Panc1 (cell line): Measurements from ENCODE around the gene GPR137B. TPM values are rescaled to one million over a fixed set of nuclear protein-coding genes. Genes with fewer than 3 reads are reported as not detected.

Source experiments
- ATAC-seq: fragments of 200-7000 bp; cut with Tn5 transposase; 2 replicates; pipeline ENCODE4 v1.9.1; 2020; ENCODE audit warnings: mild to moderate bottlenecking, moderate library complexity
- BruUV-seq: library from RNA; stranded (reverse); fragments of 400-500 nt; replicated peaks from 2 replicates; lab custom pipeline; 2021; lab: Mats Ljungman, UMichigan
- CTCF ChIA-PET: fragments of 300-600 bp; sonication (Branson Sonifier 250); formaldehyde crosslinking; loops from one replicate; lab custom pipeline; 2022; ENCODE audit warnings: antibody characterized with exemption; lab: Charles Lee
- POLR2A ChIA-PET: fragments of 300-600 bp; sonication (Branson Sonifier 250); formaldehyde crosslinking; loops from one replicate; lab custom pipeline; 2022; ENCODE audit warnings: antibody characterized with exemption; lab: Charles Lee
- DNase-seq: peaks from one replicate; pipeline ENCODE4 v3.0.0-alpha.2; 2010; ENCODE audit warnings: low read depth, low spot score
- H3K27ac ChIP-seq: 2 replicates; pipeline ENCODE4 v1.5.1; 2011; ENCODE audit warnings: mild to moderate bottlenecking, low read length, inconsistent platforms
- H3K27me3 ChIP-seq: fragments of 200-500 bp; sonication (Bioruptor generic); 2 replicates; pipeline ENCODE4 v1.6.0; 2014; ENCODE audit warnings: low read length, inconsistent platforms; ENCODE audit not compliant: control insufficient read depth, insufficient read depth
- H3K36me3 ChIP-seq: fragments of 200-500 bp; sonication (Bioruptor generic); 2 replicates; pipeline ENCODE4 v1.5.1; 2014; ENCODE audit warnings: inconsistent platforms, mild to moderate bottlenecking, low read length, moderate library complexity; ENCODE audit not compliant: control insufficient read depth, insufficient read depth
- H3K4me1 ChIP-seq: 2 replicates; pipeline ENCODE4 v1.5.1; 2011; ENCODE audit warnings: inconsistent platforms, mild to moderate bottlenecking, low read length, moderate library complexity; ENCODE audit not compliant: control insufficient read depth, insufficient read depth
- H3K4me3 ChIP-seq, 2 experiments: 2 replicates each; pipeline ENCODE4 v1.5.1; 2011 to 2012; ENCODE audit warnings: low read depth in 2 of 2, low read length in 2 of 2, mild to moderate bottlenecking in 2 of 2, inconsistent platforms in 1 of 2, moderate library complexity in 1 of 2
- H3K9me3 ChIP-seq: fragments of 200-500 bp; sonication (Bioruptor generic); 2 replicates; pipeline ENCODE4 v1.5.1; 2014; ENCODE audit warnings: low read depth, mild to moderate bottlenecking, inconsistent platforms, low read length, moderate library complexity; ENCODE audit not compliant: control insufficient read depth, insufficient read depth
- POLR2AphosphoS5 ChIP-seq: IDR thresholded peaks from 2 replicates; pipeline ENCODE4 v1.6.1; 2012; ENCODE audit warnings: mild to moderate bottlenecking, low read depth, low read length, moderate library complexity
- SIN3A ChIP-seq: IDR thresholded peaks from 2 replicates; pipeline ENCODE4 v1.6.1; 2012; ENCODE audit warnings: low read depth, mild to moderate bottlenecking, low read length, moderate library complexity, borderline replicate concordance; ENCODE audit not compliant: insufficient read depth
- TCF7L2 ChIP-seq: IDR thresholded peaks from 2 replicates; pipeline ENCODE4 v1.6.1; 2011; ENCODE audit warnings: mild to moderate bottlenecking, low read depth, low read length, inconsistent platforms
- in situ Hi-C: cut with HindIII; loops from 2 replicates; pipeline ENCODE4 v1.10.0; 2016; ENCODE audit warnings: low sequenced_read_pairs, low pct_unique_long_range_greater_than_20kb
- intact Hi-C: fragments of 100-400 bp; cut with micrococcal nuclease; formaldehyde crosslinking; loops from one replicate; pipeline ENCODE4 v1.10.0; 2022; ENCODE audit not compliant: unreplicated experiment
- total RNA-seq: library from RNA; stranded (reverse); gene quantifications from one replicate; pipeline ENCODE4 v1.2.1, GENCODE V29; 2021; ENCODE audit not compliant: unreplicated experiment
- TF ChIP-seq, protein P1 (sequence below): fragments of 450-650 bp; IDR thresholded peaks from 2 replicates; pipeline ENCODE4 v1.5.1; 2017; ENCODE audit warnings: mild to moderate bottlenecking
- TF ChIP-seq, protein P2 (sequence below), 2 experiments: IDR thresholded peaks; 2 replicates each; pipeline ENCODE4 v1.6.1; 2011 to 2012; ENCODE audit warnings: low read depth in 2 of 2, control low read depth in 1 of 2, low read length in 1 of 2, mild to moderate bottlenecking in 1 of 2, moderate library complexity in 1 of 2; ENCODE audit not compliant: insufficient read depth in 1 of 2

GPR137B gene
- total RNA-seq, 1 experiment from 2014 or later, result 25.3 TPM

DNA sequence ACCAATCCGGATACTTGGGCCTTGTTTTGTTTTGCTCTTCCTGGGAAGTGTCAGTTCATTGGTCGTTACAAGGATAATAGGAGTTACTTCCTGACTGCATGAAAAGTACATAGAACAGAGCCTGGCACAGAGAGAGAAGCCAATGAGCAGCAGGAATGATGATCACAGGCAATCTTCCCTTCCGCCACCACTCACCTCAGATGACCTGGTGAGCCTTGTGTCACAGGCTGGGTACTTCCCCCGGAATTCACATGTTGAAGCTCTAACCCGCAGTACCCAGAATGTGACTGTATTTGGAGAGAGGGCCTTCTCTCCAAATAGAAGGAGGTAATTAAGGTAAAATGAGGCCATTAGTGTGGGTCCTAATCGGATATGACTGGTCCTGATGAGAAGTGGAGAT, 18.8 kb upstream of the GPR137B start:
- POLR2A ChIA-PET, result no interaction called here
- ATAC-seq, result no peak
- Histone ChIP-seq H3K9me3 (no peaks in the 10 kb centered on the region), H3K27ac (no peak overlapping the region), H3K27me3 (no peaks in the 10 kb centered on the region), H3K4me3 (no peak overlapping the region), H3K4me1 (peaks cover 3% of the 10 kb centered on the region; the same call in 1 of the 2 replicates), H3K36me3 (no peaks in the 10 kb centered on the region)
- CTCF ChIA-PET, result no interaction called here
- in situ Hi-C loops, result no loop called here
- no TSS peak for BruUV-seq
- TF ChIP-seq TCF7L2 (no peak), SIN3A (no peak), POLR2AphosphoS5 (no peak)
- TF ChIP-seq, protein P1, sequence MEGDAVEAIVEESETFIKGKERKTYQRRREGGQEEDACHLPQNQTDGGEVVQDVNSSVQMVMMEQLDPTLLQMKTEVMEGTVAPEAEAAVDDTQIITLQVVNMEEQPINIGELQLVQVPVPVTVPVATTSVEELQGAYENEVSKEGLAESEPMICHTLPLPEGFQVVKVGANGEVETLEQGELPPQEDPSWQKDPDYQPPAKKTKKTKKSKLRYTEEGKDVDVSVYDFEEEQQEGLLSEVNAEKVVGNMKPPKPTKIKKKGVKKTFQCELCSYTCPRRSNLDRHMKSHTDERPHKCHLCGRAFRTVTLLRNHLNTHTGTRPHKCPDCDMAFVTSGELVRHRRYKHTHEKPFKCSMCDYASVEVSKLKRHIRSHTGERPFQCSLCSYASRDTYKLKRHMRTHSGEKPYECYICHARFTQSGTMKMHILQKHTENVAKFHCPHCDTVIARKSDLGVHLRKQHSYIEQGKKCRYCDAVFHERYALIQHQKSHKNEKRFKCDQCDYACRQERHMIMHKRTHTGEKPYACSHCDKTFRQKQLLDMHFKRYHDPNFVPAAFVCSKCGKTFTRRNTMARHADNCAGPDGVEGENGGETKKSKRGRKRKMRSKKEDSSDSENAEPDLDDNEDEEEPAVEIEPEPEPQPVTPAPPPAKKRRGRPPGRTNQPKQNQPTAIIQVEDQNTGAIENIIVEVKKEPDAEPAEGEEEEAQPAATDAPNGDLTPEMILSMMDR, result no peak
- TF ChIP-seq, protein P2, sequence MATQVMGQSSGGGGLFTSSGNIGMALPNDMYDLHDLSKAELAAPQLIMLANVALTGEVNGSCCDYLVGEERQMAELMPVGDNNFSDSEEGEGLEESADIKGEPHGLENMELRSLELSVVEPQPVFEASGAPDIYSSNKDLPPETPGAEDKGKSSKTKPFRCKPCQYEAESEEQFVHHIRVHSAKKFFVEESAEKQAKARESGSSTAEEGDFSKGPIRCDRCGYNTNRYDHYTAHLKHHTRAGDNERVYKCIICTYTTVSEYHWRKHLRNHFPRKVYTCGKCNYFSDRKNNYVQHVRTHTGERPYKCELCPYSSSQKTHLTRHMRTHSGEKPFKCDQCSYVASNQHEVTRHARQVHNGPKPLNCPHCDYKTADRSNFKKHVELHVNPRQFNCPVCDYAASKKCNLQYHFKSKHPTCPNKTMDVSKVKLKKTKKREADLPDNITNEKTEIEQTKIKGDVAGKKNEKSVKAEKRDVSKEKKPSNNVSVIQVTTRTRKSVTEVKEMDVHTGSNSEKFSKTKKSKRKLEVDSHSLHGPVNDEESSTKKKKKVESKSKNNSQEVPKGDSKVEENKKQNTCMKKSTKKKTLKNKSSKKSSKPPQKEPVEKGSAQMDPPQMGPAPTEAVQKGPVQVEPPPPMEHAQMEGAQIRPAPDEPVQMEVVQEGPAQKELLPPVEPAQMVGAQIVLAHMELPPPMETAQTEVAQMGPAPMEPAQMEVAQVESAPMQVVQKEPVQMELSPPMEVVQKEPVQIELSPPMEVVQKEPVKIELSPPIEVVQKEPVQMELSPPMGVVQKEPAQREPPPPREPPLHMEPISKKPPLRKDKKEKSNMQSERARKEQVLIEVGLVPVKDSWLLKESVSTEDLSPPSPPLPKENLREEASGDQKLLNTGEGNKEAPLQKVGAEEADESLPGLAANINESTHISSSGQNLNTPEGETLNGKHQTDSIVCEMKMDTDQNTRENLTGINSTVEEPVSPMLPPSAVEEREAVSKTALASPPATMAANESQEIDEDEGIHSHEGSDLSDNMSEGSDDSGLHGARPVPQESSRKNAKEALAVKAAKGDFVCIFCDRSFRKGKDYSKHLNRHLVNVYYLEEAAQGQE (IDR thresholded peaks at IDR 0.05; ENCODE audit: insufficient read depth in 1 of 2, low read depth in 2 of 2, low read length in 1 of 2), result no peak
- intact Hi-C loops, result no loop called here
- DNase-seq, result no peak

DNA sequence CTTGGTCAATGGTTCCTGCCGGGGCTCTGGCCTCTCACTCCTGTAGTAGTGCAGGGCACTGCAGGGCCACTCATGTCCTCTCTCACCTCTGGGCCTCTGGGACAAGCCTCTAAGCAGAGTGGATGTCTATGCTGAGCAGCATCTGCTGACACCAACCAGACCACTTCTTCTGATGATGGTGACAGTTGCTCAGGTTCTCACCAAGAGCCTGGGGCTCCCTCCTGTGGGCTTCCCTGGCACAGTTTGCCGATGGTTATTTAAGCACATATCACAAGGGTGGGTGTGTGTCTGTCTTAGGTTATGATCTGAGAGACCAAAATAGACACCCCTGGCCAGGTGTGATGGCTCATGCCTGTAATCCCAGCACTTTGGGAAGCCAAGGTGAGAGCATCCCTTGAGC, 17.4 kb upstream of the GPR137B start:
- ATAC-seq, result peak; percentile 47
- in situ Hi-C loops, result no loop called here

More for the DNA sequence above, 17.4 kb upstream of the GPR137B start:
- Histone ChIP-seq H3K27ac (no peak overlapping the region), H3K9me3 (no peaks in the 10 kb centered on the region), H3K27me3 (no peaks in the 10 kb centered on the region), H3K4me3 (no peak overlapping the region), H3K4me1 (peaks cover 3% of the 10 kb centered on the region; the same call in 1 of the 2 replicates), H3K36me3 (no peaks in the 10 kb centered on the region)
- TF ChIP-seq, protein P2 (IDR thresholded peaks at IDR 0.05; ENCODE audit: insufficient read depth in 1 of 2, low read depth in 2 of 2, low read length in 1 of 2), result no peak
- TF ChIP-seq POLR2AphosphoS5 (no peak), TCF7L2 (no peak), SIN3A (no peak)
- TF ChIP-seq, protein P1, result no peak
- BruUV-seq, result no TSS peak
- no peak for DNase-seq
- intact Hi-C loops, result no loop called here
- ChIA-PET CTCF (no interaction called here), POLR2A (no interaction called here)
